H9 (cell line): Measurements from ENCODE around the gene ARHGAP24. TPM values are rescaled to one million over a fixed set of nuclear protein-coding genes. Genes with fewer than 3 reads are reported as not detected.

Experiments used
- DNase-seq: peaks from one replicate; pipeline ENCODE4 v3.0.0-alpha.2; 2017
- H2AFZ ChIP-seq: one replicate; pipeline ENCODE4 v1.6.1; 2013; ENCODE audit warnings: mild to moderate bottlenecking, low read length, control low read depth, moderate library complexity
- H2AK5ac ChIP-seq: 2 replicates; pipeline ENCODE4 v1.6.1; 2013; ENCODE audit warnings: low read length, control low read depth, mixed read lengths; ENCODE audit not compliant: insufficient read length
- H2BK120ac ChIP-seq: one replicate; pipeline ENCODE4 v1.6.1; 2013; ENCODE audit warnings: low read depth, mild to moderate bottlenecking, low read length, control low read depth, inconsistent platforms; ENCODE audit not compliant: poor library complexity, severe bottlenecking
- H2BK12ac ChIP-seq: 2 replicates; pipeline ENCODE4 v1.6.1; 2013; ENCODE audit warnings: low read length, control low read depth, mixed read lengths, low read depth; ENCODE audit not compliant: insufficient read length
- H2BK15ac ChIP-seq: 2 replicates; pipeline ENCODE4 v1.6.1; 2013; ENCODE audit warnings: low read depth, low read length, control low read depth
- H2BK20ac ChIP-seq: one replicate; pipeline ENCODE4 v1.6.1; 2013; ENCODE audit warnings: low read depth, mild to moderate bottlenecking, low read length, control low read depth, inconsistent platforms; ENCODE audit not compliant: poor library complexity, severe bottlenecking
- H2BK5ac ChIP-seq: 2 replicates; pipeline ENCODE4 v1.6.1; 2013; ENCODE audit warnings: low read length, control low read depth, mixed read lengths; ENCODE audit not compliant: insufficient read length
- H3K14ac ChIP-seq: 2 replicates; pipeline ENCODE4 v1.6.1; 2013; ENCODE audit warnings: low read length, control low read depth; ENCODE audit not compliant: insufficient read depth
- H3K18ac ChIP-seq: 2 replicates; pipeline ENCODE4 v1.6.1; 2013; ENCODE audit warnings: low read depth, mild to moderate bottlenecking, mixed read lengths, low read length, control low read depth; ENCODE audit not compliant: insufficient read length
- H3K23ac ChIP-seq: 2 replicates; pipeline ENCODE4 v1.6.1; 2013; ENCODE audit warnings: low read length, control low read depth, mixed read lengths, low read depth; ENCODE audit not compliant: insufficient read length
- H3K23me2 ChIP-seq: 2 replicates; pipeline ENCODE4 v1.6.1; 2013; ENCODE audit warnings: low read depth, mild to moderate bottlenecking, mixed read lengths, low read length, control low read depth; ENCODE audit not compliant: insufficient read length, poor library complexity, severe bottlenecking
- H3K27ac ChIP-seq: 2 replicates; pipeline ENCODE4 v1.5.1; 2013; ENCODE audit warnings: low read length, control low read depth, mixed read lengths, low read depth; ENCODE audit not compliant: insufficient read length
- H3K27me3 ChIP-seq: 2 replicates; pipeline ENCODE4 v1.6.1; 2013; ENCODE audit warnings: low read length, control low read depth, inconsistent platforms; ENCODE audit not compliant: insufficient read depth
- H3K4ac ChIP-seq: 2 replicates; pipeline ENCODE4 v1.6.1; 2013; ENCODE audit warnings: low read depth, mild to moderate bottlenecking, control low read depth, inconsistent platforms, low read length, moderate library complexity
- H3K4me1 ChIP-seq: 2 replicates; pipeline ENCODE4 v1.6.1; 2013; ENCODE audit warnings: low read length, control low read depth, inconsistent platforms; ENCODE audit not compliant: insufficient read depth
- H3K4me2 ChIP-seq: 2 replicates; pipeline ENCODE4 v1.6.1; 2013; ENCODE audit warnings: low read length, control low read depth, mixed read lengths; ENCODE audit not compliant: insufficient read length, insufficient read depth
- H3K56ac ChIP-seq: 2 replicates; pipeline ENCODE4 v1.6.1; 2013; ENCODE audit warnings: low read depth, mild to moderate bottlenecking, mixed read lengths, low read length, control low read depth; ENCODE audit not compliant: insufficient read length
- H3K79me1 ChIP-seq: 2 replicates; pipeline ENCODE4 v1.6.1; 2013; ENCODE audit warnings: low read depth, mild to moderate bottlenecking, moderate library complexity, low read length, control low read depth, inconsistent platforms; ENCODE audit not compliant: insufficient read depth, poor library complexity, severe bottlenecking
- H3K79me2 ChIP-seq: 2 replicates; pipeline ENCODE4 v1.6.1; 2013; ENCODE audit warnings: low read length, control low read depth, inconsistent platforms; ENCODE audit not compliant: insufficient read depth
- H3K9ac ChIP-seq: 2 replicates; pipeline ENCODE4 v1.6.1; 2013; ENCODE audit warnings: low read length, control low read depth, mixed read lengths; ENCODE audit not compliant: insufficient read length; ENCODE audit errors: extremely low read depth
- H3K9me3 ChIP-seq: one replicate; pipeline ENCODE4 v1.6.1; 2013; ENCODE audit warnings: low read depth, low read length, inconsistent platforms; ENCODE audit not compliant: control insufficient read depth
- H3T11ph ChIP-seq: one replicate; pipeline ENCODE4 v1.6.1; 2013; ENCODE audit warnings: mild to moderate bottlenecking, low read length, control low read depth, inconsistent platforms
- H4K20me1 ChIP-seq: one replicate; pipeline ENCODE4 v1.6.1; 2013; ENCODE audit not compliant: control insufficient read depth, insufficient read length, insufficient read depth
- H4K5ac ChIP-seq: 2 replicates; pipeline ENCODE4 v1.6.1; 2013; ENCODE audit warnings: low read depth, mild to moderate bottlenecking, mixed read lengths, low read length, control low read depth; ENCODE audit not compliant: insufficient read length
- H4K8ac ChIP-seq: replicated peaks from 2 replicates; pipeline ENCODE4 v1.6.1; 2013; ENCODE audit warnings: low read length, control low read depth, mixed read lengths, low read depth; ENCODE audit not compliant: insufficient read length
- H4K91ac ChIP-seq: 2 replicates; pipeline ENCODE4 v1.6.1; 2013; ENCODE audit warnings: low read depth, mild to moderate bottlenecking, moderate library complexity, mixed read lengths, low read length, control low read depth; ENCODE audit not compliant: insufficient read length
- H3K27ac Mint-ChIP-seq, 3 experiments: 2 replicates in 2 of 3; 3 replicates in 1 of 3; pipeline ENCODE4 v1.8.0; 2020 to 2021; ENCODE audit warnings: mixed read lengths in 3 of 3, mild to moderate bottlenecking in 1 of 3, moderate library complexity in 1 of 3
- H3K27me3 Mint-ChIP-seq: 2 replicates; pipeline ENCODE4 v1.8.0; 2021; ENCODE audit warnings: low read depth, mild to moderate bottlenecking, moderate library complexity, mixed read lengths
- H3K36me3 Mint-ChIP-seq, 3 experiments: 2 replicates in 2 of 3; 3 replicates in 1 of 3; pipeline ENCODE4 v1.8.0; 2020 to 2021; ENCODE audit warnings: low read depth in 3 of 3, mixed read lengths in 3 of 3; ENCODE audit not compliant: insufficient read depth in 1 of 3
- H3K4me1 Mint-ChIP-seq, 2 experiments: 2 replicates each; pipeline ENCODE4 v1.8.0; 2020; ENCODE audit warnings: mixed read lengths in 2 of 2
- H3K4me3 Mint-ChIP-seq, 2 experiments: 2 replicates in 1 of 2; 3 replicates in 1 of 2; pipeline ENCODE4 v1.8.0; 2020 to 2021; ENCODE audit warnings: mild to moderate bottlenecking in 2 of 2, mixed read lengths in 2 of 2, moderate library complexity in 1 of 2
- H3K9me3 Mint-ChIP-seq, 2 experiments: 2 replicates in 1 of 2; 3 replicates in 1 of 2; pipeline ENCODE4 v1.8.0; 2020; ENCODE audit warnings: mild to moderate bottlenecking in 2 of 2, mixed read lengths in 2 of 2, moderate library complexity in 1 of 2
- CTCF ChIP-seq: fragments of 200-600 bp; sonication (generic); conservative IDR thresholded peaks from 3 replicates; pipeline ENCODE4 v1.8.0; 2021; ENCODE audit warnings: antibody characterized with exemption, mild to moderate bottlenecking
- WGBS: extraction: QIAGEN DNeasy Blood & Tissue Kit; methylation state at CpG from one replicate; pipeline ENCODE4 v1.1.7; 2013; ENCODE audit warnings: missing lambda C conversion rate, low lambda C conversion rate, mixed read lengths; ENCODE audit not compliant: insufficient read length; ENCODE audit errors: extremely low coverage; 5-methylcytosine and 5-hydroxymethylcytosine counted together
- total RNA-seq: library from RNA; stranded (reverse); gene quantifications from 2 replicates; pipeline ENCODE4 v1.2.1, GENCODE V29; 2021

ARHGAP24 gene
- total RNA-seq, 1 experiment from 2014 or later = 0.37 TPM

GRCh38 chr4:85803856-85804255 lies 328.9 kb downstream of the ARHGAP24 start:
- Histone ChIP-seq H3K23me2 (no peaks in the 10 kb centered on the region), H3K79me2 (no peaks in the 10 kb centered on the region), H3K4me2 (no peak overlapping the region), H3K18ac (no peak overlapping the region), H2BK12ac (no peak overlapping the region), H2BK5ac (no peak overlapping the region), H2AFZ (no peak overlapping the region), H3K79me1 (no peaks in the 10 kb centered on the region), H3K23ac (no peak overlapping the region), H4K8ac (no peak overlapping the region), H2BK15ac (no peak overlapping the region), H3K9ac (no peak overlapping the region), H2BK20ac (no peak overlapping the region), H4K20me1 (no peaks in the 10 kb centered on the region), H3K56ac (no peak overlapping the region), H3K27ac (no peak overlapping the region), H3K14ac (no peak overlapping the region), H3K9me3 (no peaks in the 10 kb centered on the region), H2BK120ac (no peak overlapping the region), H3K4ac (no peak overlapping the region), H3K27me3 (no peaks in the 10 kb centered on the region), H2AK5ac (no peak overlapping the region), H4K5ac (no peak overlapping the region), H3T11ph (no peak overlapping the region), H4K91ac (no peak overlapping the region), H3K4me1 (peaks cover 3% of the 10 kb centered on the region; the same call in 1 of the 2 replicates)
- Mint-ChIP-seq H3K4me1 (peaks cover 18% of the 10 kb centered on the region in 2 experiments), H3K27ac (no peak overlapping the region), H3K36me3 (peaks cover 0 to 4% (median 2%) of the 10 kb centered on the region in 3 experiments; a peak in 3 of 7 replicates), H3K27me3 (no peaks in the 10 kb centered on the region), H3K9me3 (peaks cover 3 to 7% of the 10 kb centered on the region in 2 experiments; a peak in 3 of 5 replicates), H3K4me3 (no peak overlapping the region)
- no peak for TF ChIP-seq CTCF
- no CpG with 5 or more reads among the region's 4 CpGs for WGBS
- DNase-seq = no peak
